Measurements from ENCODE around the gene RNF113B.

- TF ChIP-seq CTCF (IDR thresholded peaks at IDR 0.05; ENCODE audit: low read depth, low read length, missing input control): no peak
- TF ChIP-seq TAF1 (conservative IDR thresholded peaks at IDR 0.05): no peak
- TF ChIP-seq RAD21 (IDR thresholded peaks at IDR 0.05): no peak
- no peak for TF ChIP-seq GABPA (IDR thresholded peaks at IDR 0.05 in 1 of 2, conservative IDR thresholded peaks at IDR 0.05 in 1 of 2)
- no peak for TF ChIP-seq RXRA (IDR thresholded peaks at IDR 0.05)
- TF ChIP-seq ZBTB33 (IDR thresholded peaks at IDR 0.05): no peak
- TF ChIP-seq HNF4G (IDR thresholded peaks at IDR 0.05): no peak
- no peak for TF ChIP-seq EGR1 (IDR thresholded peaks at IDR 0.05; ENCODE audit: low read depth in 2 of 2)
These were observed 45.7 kb upstream of the RNF113B start for GRCh38 chr13:98222816-98223215.
